Uterus (tissue), 2 donors: ENCODE results near the gene ADAMTSL1.

ENCODE experiments used
- POLR2A ChIP-seq, 2 donors: fragments of 450-650 bp; IDR thresholded peaks; one replicate each; pipeline ENCODE4 v1.6.1; 2016; ENCODE audit warnings: antibody characterized with exemption in 2 of 2, mild to moderate bottlenecking in 1 of 2, moderate library complexity in 1 of 2
- TF ChIP-seq, protein P1 (sequence below), 4 experiments: fragments of 200-600 bp in 2 of 4; fragments of 450-650 bp in 2 of 4; sonication (generic) in 2 of 4; IDR thresholded peaks; one replicate each; pipeline ENCODE4 v1.5.1; 2016 to 2019; ENCODE audit warnings: antibody characterized with exemption in 4 of 4, mild to moderate bottlenecking in 2 of 4, moderate library complexity in 1 of 4

DNA sequence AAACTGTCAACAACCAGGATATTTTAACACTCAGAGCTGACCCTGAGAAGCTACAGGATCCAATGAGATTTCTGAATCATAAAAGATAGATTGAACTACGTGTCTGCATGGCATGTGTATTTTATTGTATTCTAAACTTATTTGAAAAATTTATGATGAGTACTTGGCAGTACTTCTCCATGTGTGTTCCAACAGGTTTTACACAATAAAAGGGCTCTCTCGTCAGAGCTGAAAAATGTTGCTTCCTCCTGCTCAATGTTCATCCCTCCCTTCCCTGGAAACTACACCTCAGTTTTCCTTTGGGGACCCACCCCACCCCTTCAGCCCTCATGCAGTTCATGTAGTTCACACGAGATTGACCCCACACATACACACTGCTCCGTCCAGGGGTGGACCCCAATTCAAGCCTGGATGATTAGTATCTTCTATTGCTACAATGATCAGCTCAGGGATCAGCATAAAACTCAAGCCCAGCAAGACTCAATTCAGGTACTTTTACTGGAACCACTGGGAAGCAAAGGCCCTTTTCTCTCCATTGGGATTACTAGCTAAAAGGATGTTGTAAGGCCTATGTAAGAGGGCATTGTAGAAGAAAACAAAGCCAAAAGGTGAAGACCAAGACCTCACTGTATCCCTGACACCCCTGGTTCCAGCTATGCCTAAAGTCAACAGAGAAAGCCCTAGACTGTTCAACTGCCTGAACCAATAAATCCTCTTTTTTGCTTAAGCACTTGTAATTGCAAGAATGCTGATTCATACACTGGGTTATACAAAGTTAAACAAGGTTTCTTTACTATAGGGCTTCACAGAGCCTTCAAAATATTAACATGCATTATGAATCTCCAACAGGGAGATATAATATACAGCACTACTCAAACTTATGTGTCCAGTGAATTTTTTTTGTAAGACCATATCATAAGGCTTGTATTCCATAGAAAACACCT is 446.5 kb downstream of the ADAMTSL1 start:
- no peak for TF ChIP-seq POLR2A (IDR thresholded peaks at IDR 0.05)
- TF ChIP-seq, protein P1, sequence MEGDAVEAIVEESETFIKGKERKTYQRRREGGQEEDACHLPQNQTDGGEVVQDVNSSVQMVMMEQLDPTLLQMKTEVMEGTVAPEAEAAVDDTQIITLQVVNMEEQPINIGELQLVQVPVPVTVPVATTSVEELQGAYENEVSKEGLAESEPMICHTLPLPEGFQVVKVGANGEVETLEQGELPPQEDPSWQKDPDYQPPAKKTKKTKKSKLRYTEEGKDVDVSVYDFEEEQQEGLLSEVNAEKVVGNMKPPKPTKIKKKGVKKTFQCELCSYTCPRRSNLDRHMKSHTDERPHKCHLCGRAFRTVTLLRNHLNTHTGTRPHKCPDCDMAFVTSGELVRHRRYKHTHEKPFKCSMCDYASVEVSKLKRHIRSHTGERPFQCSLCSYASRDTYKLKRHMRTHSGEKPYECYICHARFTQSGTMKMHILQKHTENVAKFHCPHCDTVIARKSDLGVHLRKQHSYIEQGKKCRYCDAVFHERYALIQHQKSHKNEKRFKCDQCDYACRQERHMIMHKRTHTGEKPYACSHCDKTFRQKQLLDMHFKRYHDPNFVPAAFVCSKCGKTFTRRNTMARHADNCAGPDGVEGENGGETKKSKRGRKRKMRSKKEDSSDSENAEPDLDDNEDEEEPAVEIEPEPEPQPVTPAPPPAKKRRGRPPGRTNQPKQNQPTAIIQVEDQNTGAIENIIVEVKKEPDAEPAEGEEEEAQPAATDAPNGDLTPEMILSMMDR (IDR thresholded peaks at IDR 0.05): no peak
